Globus pallidus (tissue), 1 donor: ENCODE results near the gene SLC50A1.
A peak's percentile ranks its signal among the peaks of the same experiment; 100 is the strongest.
"Not testable (repeated sequence)": the region's sequence is repeated elsewhere in the genome, so short reads cannot be mapped to it uniquely, and the experiment has no call there.

ENCODE experiments used
- DNase-seq: peaks from one replicate; pipeline ENCODE4 v3.0.0-alpha.2; 2015; ENCODE audit warnings: low spot score

SLC50A1 gene

GRCh38 chr1:155134880-155135414 is 705 bp upstream of the SLC50A1 start:
- DNase-seq = peak; percentile 63

GRCh38 chr1:155136748-155137147 is 1.1 kb downstream of the SLC50A1 start:
- DNase-seq = no peak

GRCh38 chr1:155137154-155137949 is 1.7 kb downstream of the SLC50A1 start:
- DNase-seq = no peak

- peak; percentile 89 for DNase-seq
Measured at GRCh38 chr1:155139895-155140629, 4.4 kb downstream of the SLC50A1 start, which contains the start of gene DPM3. Gene DPM3, minus strand, starts transcription at chr1:155140531. Its CDS starts 291 bp downstream, at chr1:155140240.

GRCh38 chr1:155140630-155140953 is 4.9 kb downstream of the SLC50A1 start:
- DNase-seq = no peak

- no peak for DNase-seq
Measured at GRCh38 chr1:155141749-155142148, 6.1 kb downstream of the SLC50A1 start.

GRCh38 chr1:155145491-155145890 is 9.8 kb downstream of the SLC50A1 start:
- no peak for DNase-seq

GRCh38 chr1:155155996-155156643 is 20.5 kb downstream of the SLC50A1 start:
- DNase-seq = not testable (repeated sequence)

- DNase-seq = no peak
Measured at GRCh38 chr1:155158991-155159390, 23.3 kb downstream of the SLC50A1 start.

- DNase-seq = no peak
Measured at GRCh38 chr1:155160128-155160527, 24.5 kb downstream of the SLC50A1 start.

- DNase-seq = not testable (repeated sequence)
Measured at GRCh38 chr1:155162631-155163030, 27.0 kb downstream of the SLC50A1 start.

GRCh38 chr1:155163785-155164184 is 28.1 kb downstream of the SLC50A1 start:
- DNase-seq = not testable (repeated sequence)

- not testable (repeated sequence) for DNase-seq
Measured at GRCh38 chr1:155164625-155165024, 29.0 kb downstream of the SLC50A1 start.

- no peak for DNase-seq
Measured at GRCh38 chr1:155166051-155166470, 30.4 kb downstream of the SLC50A1 start.

- DNase-seq = peak; percentile 54
Measured at GRCh38 chr1:155166471-155167165, 31.0 kb downstream of the SLC50A1 start.

- DNase-seq = peak; percentile 93
Measured at GRCh38 chr1:155167166-155168104, 31.8 kb downstream of the SLC50A1 start.

- DNase-seq = not testable (repeated sequence)
Measured at GRCh38 chr1:155168105-155168445, 32.4 kb downstream of the SLC50A1 start.

GRCh38 chr1:155168456-155169210 is 33.0 kb downstream of the SLC50A1 start:
- DNase-seq = no peak

GRCh38 chr1:155169541-155169940 is 33.9 kb downstream of the SLC50A1 start:
- no peak for DNase-seq
